Measurements from ENCODE around the gene SND1.

SND1 gene

DNA sequence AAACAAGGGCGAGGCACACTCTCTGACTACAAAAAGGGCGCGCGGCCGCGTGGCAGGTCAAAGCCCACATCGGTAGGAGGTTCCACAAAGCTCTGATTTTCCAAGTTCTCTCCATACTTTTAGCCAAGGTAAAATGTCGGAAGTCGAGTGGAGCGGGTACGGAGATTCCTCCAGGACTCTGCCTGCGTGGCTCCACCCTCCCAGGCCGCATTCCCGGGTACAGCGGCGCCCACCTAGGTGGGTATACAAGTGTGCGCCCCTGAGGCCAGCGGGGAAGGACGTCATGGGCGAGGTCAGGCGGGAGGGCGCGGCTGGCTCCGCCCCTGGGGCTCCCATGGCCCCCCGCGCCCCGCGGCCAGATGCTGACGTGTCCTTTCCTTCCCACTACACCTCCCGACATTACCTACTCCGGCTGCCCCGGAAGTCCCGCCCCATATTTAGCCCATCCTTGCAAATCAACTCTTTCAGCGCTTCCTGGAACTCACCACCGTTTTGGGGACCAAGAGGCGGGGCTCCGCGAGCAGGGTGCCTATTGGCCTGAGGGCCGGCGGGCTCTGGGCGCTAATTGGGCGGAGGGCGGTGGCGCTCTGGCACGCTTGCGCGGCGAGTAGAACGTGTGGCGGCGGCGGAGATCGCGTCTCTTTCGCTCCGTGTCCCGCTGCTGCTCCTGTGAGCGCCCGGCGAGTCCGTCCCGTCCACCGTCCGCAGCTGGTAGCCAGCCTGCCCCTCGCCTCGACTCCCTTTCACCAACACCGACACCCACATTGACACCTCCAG is at the start of gene SND1:
Gene SND1 (plus strand): TSS at position 639 of the 777 bp plus-strand sequence. CDS start 180 bp downstream, outside the sequence.
- peak; percentile 87 to 98 (median 91) for DNase-seq (ENCODE audit: low read depth in 2 of 3, low spot score in 2 of 3)

DNA sequence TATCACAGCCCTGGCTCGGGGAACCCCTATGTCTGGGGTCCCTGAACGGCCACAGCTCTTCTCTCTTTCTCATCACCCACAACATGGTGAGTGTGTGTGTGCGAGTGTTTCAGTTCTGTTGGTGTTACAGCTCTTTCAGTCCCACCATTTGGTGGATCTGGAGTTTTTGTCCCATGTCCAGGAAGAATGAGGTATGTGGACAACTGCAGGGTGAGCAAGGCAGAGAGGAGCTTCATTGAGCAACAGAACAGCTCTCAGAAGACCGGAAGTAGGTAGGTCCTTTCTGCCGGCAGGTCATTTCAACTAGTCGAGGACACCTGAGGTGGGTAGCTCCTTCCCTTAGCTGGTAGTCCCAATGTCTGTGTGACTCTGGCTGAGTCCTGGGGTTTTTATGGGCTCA is 43.5 kb upstream of the SND1 start:
- no peak for DNase-seq (ENCODE audit: low read depth in 2 of 3, low spot score in 2 of 3)

DNA sequence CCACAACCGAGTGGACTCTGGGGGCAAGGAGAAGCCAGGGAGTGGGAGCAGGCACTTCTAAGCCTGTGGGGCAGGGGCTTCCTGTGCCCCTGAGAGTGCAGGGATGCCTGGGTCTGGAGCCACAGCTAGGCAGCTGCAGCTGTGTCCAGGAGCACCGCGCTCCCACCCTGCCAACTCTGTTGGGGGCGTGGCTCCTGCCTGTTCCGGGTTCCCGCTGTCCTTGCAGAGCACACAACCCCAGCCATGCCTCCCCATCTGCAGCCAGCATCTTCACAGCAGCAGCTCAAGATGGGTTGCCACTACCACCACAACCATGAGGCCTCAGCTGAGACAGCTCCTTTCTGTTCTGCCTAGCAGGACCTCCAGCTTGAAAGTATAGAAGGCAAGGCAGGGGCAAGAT is 42.7 kb upstream of the SND1 start:
- no peak for DNase-seq (ENCODE audit: low read depth in 2 of 3, low spot score in 2 of 3)

DNA sequence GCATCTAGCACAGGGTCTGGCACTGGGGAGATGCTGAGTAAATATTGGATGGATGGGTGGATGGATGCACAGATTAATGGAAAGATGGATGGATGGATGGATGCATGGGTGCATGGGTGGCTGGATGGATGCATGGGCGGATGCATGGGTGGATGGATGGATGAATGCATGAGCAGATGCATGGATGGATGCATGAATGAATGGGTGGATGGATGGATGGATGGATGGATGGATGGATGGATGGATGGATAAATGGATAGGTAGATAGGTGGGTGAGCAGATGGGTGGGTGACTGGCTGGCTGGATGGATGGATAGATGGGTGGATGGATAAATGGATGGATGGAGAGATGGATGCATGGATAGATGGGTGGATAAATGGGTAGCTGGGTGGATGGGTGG is 39.7 kb upstream of the SND1 start:
- DNase-seq (ENCODE audit: low read depth in 2 of 3, low spot score in 2 of 3): no peak

DNA sequence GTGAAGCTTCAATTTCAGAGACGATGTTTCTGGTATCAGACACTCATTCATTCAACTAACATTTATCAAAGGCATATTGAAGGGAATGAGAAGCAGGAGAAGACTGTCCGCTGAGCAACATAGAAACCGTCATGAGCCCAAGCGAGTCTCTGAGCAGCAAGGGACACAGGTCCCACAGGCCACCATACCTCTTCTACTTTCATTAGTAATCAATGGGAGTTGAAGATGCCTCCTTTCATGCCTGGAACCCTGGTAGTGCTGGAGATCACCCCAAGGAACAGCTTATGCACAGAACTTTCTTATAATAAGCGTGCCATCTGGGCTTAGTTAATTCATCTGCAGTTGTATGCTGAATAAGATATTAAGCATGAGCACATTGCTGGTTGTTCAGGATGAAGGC is 35.3 kb upstream of the SND1 start:
- no peak for DNase-seq (ENCODE audit: low read depth in 2 of 3, low spot score in 2 of 3)

DNA sequence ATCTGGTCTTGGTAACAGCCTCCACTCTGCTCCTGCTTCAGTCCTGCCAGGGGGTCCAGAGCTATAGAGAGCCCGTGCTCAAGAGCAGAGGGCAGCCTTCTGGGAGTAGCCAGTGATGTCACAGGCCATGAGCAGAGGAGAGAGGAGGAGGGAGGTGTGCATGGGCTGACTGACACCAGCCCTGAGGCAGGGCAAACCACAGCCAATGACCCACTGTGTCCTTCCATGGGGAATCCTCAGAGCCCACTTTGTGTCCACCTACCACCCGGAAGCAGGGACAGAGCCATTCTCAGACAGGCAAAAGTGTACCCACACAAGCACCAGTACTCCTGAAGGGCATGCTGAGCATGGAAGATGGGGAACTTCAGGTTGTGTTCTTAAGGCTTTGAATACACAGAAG is 34.0 kb upstream of the SND1 start, which contains the start of gene PAX4:
Gene PAX4 (minus strand): TSS at position 101 of the 400 bp plus-strand sequence. CDS start 2,214 bp downstream, outside the sequence.
- no peak for DNase-seq (ENCODE audit: low read depth in 2 of 3, low spot score in 2 of 3)

DNA sequence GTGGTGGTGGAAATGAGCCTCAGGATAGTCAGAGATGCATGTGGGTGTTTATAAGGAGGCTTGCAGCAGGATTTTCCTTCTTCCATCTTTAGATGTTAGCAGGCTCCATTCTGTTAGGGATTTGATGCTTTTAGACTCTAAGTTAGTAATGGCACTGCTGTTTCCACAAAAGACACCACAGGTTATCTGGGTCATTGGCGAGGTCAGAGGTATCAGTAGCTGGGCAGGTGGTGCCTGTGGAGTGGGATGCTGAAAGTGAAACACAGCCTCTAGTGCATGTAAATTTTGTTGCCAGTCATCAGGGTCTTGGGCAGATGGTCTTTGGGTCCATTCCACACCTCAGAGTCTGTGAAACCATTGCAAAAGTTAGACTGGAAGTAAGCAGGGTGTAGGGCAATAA is 33.2 kb upstream of the SND1 start:
- DNase-seq (ENCODE audit: low read depth in 2 of 3, low spot score in 2 of 3): no peak

DNA sequence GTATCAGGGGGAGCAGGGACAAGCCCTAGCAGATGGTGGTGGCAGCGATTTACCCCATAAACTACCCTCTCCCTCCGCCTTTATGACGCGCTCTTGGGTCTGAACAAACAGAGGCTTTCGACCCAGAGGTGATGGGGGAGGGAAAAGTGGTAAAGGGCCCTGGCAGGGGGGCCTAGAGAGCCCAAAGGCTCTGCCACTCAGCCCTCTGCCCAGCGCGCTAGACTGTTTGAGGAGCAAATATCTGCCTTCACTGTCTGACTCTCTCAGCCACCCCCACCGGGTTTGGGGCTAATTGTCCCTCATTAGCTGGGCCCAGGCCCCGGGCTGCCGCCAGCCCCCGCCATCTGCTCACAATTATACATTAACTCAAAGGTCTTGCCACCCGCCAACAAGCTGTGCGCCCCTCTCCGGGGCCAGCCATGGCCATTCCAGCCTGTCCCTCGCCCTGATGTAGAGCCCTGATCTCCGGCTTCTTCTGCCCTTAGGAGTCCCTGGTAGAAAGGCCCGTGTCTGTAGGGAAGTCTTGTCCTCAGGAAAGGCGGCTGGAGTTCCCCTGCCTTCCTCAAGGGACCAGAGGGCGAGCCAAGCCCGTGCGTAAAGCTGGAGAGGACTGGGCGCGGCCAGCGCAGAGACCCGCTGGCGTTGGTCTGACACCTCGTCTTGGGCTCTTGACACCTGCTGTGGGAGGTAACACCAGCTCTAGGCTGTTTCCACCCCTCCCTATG is 32.2 kb upstream of the SND1 start:
- no peak for DNase-seq (ENCODE audit: low read depth in 2 of 3, low spot score in 2 of 3)

DNA sequence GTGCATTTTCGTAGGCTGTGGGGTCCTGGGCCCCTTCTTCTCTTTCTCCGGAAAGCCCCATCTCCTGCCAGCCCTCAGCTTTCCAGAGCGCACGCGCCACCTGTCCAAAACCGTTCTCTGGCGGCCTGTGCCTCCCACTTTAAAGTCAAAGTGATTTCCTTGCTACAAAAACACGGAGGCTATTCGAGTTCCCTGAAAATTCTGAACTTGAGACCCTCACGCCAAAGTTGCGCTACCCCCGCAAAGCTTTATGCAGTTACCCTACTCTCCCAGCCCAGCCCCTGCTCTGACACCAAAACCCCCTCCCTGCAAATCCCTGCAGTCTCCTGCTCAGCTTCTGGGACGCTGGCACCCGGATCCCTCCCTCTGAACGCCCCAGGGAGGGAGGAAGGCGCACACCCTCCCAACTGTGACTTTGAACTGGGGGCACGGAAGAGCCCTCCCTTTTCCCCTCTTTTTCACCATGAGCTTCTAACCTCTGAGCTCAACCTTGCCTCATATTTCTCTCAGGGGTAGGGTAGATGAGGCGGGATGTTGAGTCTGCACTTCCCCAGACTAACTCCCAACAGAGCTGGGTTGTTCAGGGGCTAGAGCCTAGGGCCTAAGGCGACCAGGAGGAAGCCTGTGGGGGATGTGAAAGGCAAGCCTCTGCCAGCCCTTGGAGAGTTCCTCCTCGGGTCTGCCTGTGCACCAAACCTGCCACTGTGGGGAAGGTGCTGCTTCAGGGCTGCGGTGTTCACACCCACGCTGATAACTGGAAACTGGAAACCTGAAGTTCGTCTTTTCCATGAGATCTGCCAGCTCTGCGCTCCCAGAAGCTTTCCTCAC is 31.4 kb upstream of the SND1 start:
- no peak for DNase-seq (ENCODE audit: low read depth in 2 of 3, low spot score in 2 of 3)

DNA sequence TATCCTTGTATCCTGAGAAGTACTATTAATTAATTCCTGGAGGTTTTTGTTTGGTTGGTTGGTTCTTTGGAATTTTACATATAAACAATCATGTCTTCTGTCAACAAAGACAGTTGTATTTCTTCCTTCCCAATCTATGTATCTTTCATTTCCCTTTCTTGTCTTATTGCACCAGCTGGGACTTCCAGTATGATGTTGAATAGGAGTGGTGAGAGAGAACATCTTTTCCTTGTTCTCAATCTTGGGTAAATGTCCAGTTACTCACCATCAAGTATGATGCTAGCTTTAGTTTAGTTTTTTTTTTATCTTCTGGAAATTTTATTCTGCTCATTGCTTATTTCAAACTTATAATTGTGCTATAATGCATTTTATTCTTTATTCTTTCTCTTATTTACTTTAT is 26.7 kb upstream of the SND1 start:
- DNase-seq (ENCODE audit: low read depth in 2 of 3, low spot score in 2 of 3): no peak

DNA sequence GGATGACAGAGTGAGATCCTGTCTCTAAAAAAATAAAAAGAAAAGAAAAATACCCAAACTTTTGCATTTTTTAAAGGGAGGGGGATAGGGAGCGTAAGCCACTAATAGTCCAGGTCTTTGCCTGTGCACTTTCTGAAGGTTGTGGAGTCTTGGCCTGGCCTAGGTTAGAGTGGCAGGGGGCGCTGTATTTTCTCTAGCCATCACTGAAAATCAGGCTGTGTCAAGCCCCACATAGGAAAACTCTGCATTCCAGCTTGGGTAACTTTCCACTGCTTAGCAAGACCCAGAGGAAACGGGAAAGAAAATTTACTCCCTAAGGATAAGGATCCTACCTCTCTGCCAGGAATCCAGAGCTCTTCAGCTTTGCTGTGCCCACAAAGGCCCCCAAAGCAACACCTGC is 23.5 kb upstream of the SND1 start:
- DNase-seq (ENCODE audit: low read depth in 2 of 3, low spot score in 2 of 3): no peak

DNA sequence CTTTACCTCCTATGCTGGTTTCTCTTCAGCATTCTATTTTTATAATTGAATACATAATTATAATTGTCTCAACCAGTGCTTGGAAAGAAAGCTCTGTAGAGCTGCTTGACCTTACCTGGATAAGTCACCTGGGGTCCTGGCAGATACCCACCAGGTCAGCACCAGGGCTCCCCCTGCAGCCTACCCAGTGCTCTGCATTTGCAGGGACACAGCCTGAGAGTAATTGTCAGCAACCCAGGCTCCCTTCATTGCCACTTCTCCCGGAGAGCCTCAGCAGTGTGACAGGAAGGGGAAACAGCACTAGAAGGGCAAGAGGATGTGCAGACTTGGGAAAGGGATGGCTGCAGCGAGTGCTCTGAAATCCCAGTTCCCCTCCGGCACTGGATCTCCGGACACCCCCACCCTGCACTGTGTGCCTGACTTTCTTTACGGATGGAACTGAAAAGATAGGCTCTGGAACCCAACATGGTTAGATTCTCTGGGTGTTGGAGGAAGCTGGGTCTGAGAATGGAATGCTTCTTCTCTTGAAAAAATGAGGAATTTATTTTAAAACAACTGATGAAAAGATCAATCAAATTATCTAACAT is 22.6 kb upstream of the SND1 start:
- no peak for DNase-seq (ENCODE audit: low read depth in 2 of 3, low spot score in 2 of 3)

DNA sequence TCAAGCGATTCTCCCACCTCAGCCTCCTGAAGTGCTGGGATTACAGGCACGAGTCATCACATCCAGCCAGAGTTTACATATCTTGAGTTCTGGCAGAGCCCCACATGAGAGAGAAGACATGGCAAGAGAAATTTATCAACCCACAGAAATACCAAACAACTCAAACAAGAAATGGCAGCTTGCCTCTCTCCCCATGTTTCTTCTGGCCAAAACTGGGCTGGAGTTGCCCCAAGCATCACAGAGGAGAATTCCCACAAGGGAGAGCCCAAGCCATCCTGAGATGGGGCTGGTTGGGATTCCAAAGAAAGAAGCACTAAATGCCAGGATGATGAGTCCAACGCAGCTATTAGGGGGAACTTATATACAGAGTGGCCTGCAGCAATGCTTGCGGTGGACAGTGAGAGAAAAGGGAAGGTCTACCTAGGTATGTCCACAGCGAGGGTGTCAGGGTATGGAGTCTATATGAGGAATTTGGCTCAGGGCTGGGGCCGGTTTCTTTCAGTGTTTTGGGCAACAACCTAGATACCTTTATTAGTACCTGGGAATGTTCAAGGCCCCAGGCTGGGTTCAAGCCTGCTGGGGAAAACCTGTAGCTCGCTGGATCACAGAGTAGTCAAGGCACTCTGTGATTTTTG is 19.6 kb upstream of the SND1 start:
- DNase-seq (ENCODE audit: low read depth in 2 of 3, low spot score in 2 of 3): no peak

DNA sequence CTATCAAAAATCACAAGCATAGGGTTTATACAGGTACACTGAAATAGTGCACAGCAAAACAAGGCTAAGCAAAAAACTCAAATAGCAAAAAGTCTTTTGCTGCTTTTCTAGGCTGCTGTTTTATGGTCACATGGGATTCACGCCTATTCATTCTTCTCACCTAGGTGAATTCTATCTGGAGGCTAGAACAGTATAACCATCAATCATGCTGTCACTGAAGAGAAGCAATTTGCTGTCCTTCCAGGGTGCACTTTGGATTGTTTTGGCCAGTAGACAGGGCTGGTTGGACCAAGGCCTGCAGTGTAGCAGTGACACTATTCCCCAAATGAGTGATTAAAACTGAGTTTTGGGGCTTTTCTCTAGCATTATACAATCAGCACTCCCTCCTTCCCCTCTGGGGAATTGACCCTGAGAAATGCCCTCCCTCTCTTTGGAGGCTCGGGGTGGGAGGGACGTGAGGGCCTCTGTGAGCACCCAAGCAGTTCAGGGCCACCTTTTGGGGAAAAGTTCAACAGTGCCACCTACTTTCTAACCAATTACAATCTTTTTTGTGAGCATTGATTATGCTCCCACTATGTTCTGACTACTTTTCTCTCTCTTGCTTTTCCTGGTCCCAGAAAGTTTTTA is 16.2 kb upstream of the SND1 start:
- DNase-seq (ENCODE audit: low read depth in 2 of 3, low spot score in 2 of 3): no peak

DNA sequence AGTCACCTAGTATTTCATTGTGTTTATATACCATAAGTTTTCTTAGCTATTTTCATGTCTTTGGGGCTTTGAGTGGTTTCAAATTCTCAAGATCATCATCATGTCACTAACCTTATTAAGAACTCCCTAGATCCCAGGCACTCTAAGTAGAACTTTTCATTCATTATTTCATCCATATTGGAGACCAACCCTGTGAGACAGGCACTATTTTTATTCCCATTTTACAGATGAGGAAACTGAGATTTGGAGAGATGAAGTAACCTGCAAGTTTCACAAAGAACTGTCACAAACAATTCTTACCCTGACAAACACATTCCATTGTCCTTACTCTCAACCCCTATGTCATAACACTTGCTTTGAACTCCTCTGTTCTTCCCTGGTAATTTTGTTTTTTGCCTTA is 13.8 kb upstream of the SND1 start:
- DNase-seq (ENCODE audit: low read depth in 2 of 3, low spot score in 2 of 3): no peak

DNA sequence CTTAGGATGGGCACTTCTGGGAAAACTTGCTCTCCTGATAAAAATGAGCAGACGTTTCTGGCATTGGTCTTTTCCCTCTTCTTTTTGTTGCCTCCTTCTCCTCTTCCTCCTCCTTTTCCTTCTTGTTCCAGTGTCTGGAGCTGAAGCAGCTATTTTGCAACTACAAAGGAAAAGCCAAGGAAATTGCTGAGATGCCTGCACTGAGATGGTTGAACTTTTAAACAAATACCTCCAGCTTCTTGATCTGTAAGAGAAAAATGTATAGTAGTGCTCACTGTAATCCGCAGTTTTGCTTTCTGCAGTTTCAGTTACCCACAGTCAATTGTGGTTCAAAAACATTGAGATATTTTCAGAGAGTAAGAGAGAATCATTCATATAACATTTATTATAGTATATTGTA is 7.5 kb upstream of the SND1 start:
- DNase-seq (ENCODE audit: low read depth in 2 of 3, low spot score in 2 of 3): no peak

DNA sequence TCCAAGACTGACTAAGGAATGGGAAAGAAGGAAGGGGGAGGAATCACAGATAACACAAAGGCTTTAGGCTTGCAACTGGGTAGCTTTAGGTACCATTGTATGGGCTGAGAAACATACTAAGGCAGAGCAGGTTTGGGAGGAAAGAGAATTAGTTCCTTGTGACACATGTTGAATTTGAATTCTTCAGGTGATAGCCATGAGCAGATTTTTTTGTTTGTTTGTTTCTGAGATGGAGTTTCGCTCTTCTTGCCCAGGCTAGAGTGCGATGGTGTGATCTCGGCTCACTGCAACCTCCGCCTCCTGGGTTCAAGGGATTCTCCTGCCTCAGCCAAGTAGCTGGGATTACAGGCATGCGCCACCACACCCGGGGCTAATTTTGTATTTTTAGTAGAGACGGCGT is 4.4 kb upstream of the SND1 start:
- no peak for DNase-seq (ENCODE audit: low read depth in 2 of 3, low spot score in 2 of 3)

DNA sequence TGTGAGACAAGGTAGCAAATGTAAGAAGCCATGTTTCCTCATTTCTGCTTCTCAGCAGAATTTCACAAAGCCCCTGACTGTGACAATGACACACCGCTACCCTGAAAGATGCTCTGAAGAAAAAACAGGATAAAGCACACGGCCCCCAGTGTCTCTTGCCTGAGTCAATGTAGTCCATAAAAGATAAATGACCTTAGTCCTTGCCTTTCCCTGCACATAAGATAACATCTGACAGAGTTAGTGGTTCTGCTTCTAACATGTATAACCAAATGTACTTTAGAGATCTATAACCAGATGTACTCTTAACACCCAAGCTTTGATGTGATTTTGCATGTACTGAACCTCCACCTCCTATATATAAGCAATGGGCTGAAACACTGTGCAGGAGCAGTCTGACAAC is 3.0 kb upstream of the SND1 start:
- no peak for DNase-seq (ENCODE audit: low read depth in 2 of 3, low spot score in 2 of 3)

DNA sequence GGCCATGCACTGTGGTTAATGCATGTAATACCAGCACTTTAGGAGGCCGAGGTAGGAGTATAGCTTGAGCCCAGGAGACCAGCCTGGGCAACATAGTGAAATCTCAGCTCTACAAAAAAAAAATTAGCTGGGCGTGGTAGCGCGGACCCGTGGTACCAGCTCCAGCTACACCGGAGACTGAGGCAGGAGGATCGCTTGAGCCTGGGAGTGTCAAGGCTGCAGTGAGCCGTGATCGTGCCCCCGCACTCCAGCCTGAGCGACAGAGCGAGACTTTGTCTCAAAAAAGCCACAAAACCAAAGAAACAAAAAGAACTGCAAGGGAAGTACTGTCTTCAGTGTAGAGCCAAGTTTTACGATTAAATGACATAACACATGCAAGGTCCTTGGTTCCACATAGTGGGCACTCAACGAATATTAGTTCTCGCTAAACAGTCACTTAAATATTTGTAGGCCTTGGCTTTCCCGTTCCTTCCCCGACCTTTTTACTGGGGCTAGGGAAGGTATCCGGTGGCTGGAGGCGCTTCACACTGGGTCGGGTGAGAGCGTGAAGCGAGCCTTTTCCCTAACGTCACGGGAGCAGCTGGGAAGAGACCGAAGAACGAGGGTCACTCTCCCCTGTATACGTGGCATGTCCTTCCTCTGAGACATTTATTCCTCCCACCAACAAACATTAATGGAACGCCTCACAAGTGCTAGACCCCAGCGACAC is 993 bp upstream of the SND1 start:
- DNase-seq (ENCODE audit: low read depth in 2 of 3, low spot score in 2 of 3): peak in 1 of 3 experiments; percentile 6
